GM12891 (cell line): Measurements from ENCODE around the gene DHX34.
A peak's percentile ranks its signal among the peaks of the same experiment; 100 is the strongest.
"Not testable (repeated sequence)": the region's sequence is repeated elsewhere in the genome, so short reads cannot be mapped to it uniquely, and the experiment has no call there.

ENCODE experiments used
- DNase-seq: peaks from one replicate; pipeline ENCODE4 v3.0.0; 2011; ENCODE audit warnings: low spot score; ENCODE audit not compliant: insufficient read length
- FAIRE-seq: peaks from 2 replicates; lab custom pipeline; 2011; peaks lifted over from hg19 to GRCh38; lab: Jason Lieb, UNC
- PAX5 ChIP-seq: IDR thresholded peaks from 2 replicates; pipeline ENCODE4 v1.6.1; 2011; ENCODE audit warnings: low read length, moderate library complexity, mild to moderate bottlenecking; ENCODE audit not compliant: insufficient read depth, severe bottlenecking
- POLR2A ChIP-seq: IDR thresholded peaks from 2 replicates; pipeline ENCODE4 v1.6.1; 2011; ENCODE audit warnings: low read depth, low read length, control low read depth
- POLR2AphosphoS5 ChIP-seq: IDR thresholded peaks from 2 replicates; pipeline ENCODE4 v1.6.1; 2011; ENCODE audit warnings: low read depth, low read length, control low read depth
- POU2F2 ChIP-seq: IDR thresholded peaks from 2 replicates; pipeline ENCODE4 v1.6.1; 2011; ENCODE audit warnings: low read depth, mild to moderate bottlenecking, control low read depth, low read length, moderate library complexity
- SPI1 ChIP-seq: IDR thresholded peaks from 2 replicates; pipeline ENCODE4 v1.6.1; 2011; ENCODE audit warnings: low read depth, low read length, control low read depth
- TAF1 ChIP-seq: IDR thresholded peaks from 2 replicates; pipeline ENCODE4 v1.6.1; 2011; ENCODE audit warnings: low read depth, low read length, control low read depth

DHX34 gene

GRCh38 chr19:47323409-47323808, 25.7 kb upstream of the DHX34 start:
- FAIRE-seq (no peak), DNase-seq (no peak)
- no peak for TF ChIP-seq POLR2AphosphoS5
- TF ChIP-seq POU2F2: no peak
- no peak for TF ChIP-seq PAX5
- TF ChIP-seq SPI1: no peak
- TF ChIP-seq POLR2A: no peak
- TF ChIP-seq TAF1: no peak

- no peak for TF ChIP-seq POU2F2
- no peak for TF ChIP-seq POLR2A
- TF ChIP-seq POLR2AphosphoS5: no peak
- TF ChIP-seq PAX5: no peak
- no peak for TF ChIP-seq SPI1
- TF ChIP-seq TAF1: no peak
- no peak for DNase-seq
- FAIRE-seq: no peak
These were observed 25.2 kb upstream of the DHX34 start for GRCh38 chr19:47323872-47324271.

- FAIRE-seq (no peak), DNase-seq (no peak)
- TF ChIP-seq POLR2A: no peak
- no peak for TF ChIP-seq TAF1
- no peak for TF ChIP-seq PAX5
- TF ChIP-seq POU2F2: no peak
- TF ChIP-seq SPI1: no peak
- TF ChIP-seq POLR2AphosphoS5: no peak
These were observed 24.6 kb upstream of the DHX34 start for GRCh38 chr19:47324502-47324901.

- DNase-seq (no peak), FAIRE-seq (no peak)
- TF ChIP-seq TAF1: no peak
- 0 out of 2 replicates have a peak, but pooled peaks have one; percentile 18 for TF ChIP-seq SPI1
These were observed 18.6 kb upstream of the DHX34 start for GRCh38 chr19:47330466-47330869.

- TF ChIP-seq TAF1: no peak
- TF ChIP-seq POLR2AphosphoS5: no peak
- TF ChIP-seq POLR2A: no peak
- TF ChIP-seq SPI1: no peak
- no peak for TF ChIP-seq POU2F2
- no peak for TF ChIP-seq PAX5
These were observed 17.6 kb upstream of the DHX34 start for GRCh38 chr19:47331490-47331889.

GRCh38 chr19:47331931-47332547, 17.1 kb upstream of the DHX34 start, which contains the start of gene C5AR2:
TSS of gene C5AR2 (plus strand) at chr19:47332175. CDS start at chr19:47340800, 8,625 bp downstream.
- DNase-seq (no peak), FAIRE-seq (no peak)
- TF ChIP-seq POLR2A: no peak

More at GRCh38 chr19:47331490-47331889, 17.6 kb upstream of the DHX34 start:
- DNase-seq: no peak
- FAIRE-seq: no peak

- not testable (repeated sequence) for FAIRE-seq, DNase-seq
- TF ChIP-seq SPI1: 0 out of 2 replicates have a peak, but pooled peaks have one; percentile 9
These were observed 12.1 kb upstream of the DHX34 start for GRCh38 chr19:47336765-47337718.

GRCh38 chr19:47339196-47339880, 9.8 kb upstream of the DHX34 start:
- DNase-seq: no peak
- TF ChIP-seq SPI1 (no peak), POLR2A (no peak), TAF1 (no peak), POLR2AphosphoS5 (no peak), POU2F2 (no peak), PAX5 (no peak)
- FAIRE-seq: no peak

GRCh38 chr19:47340477-47341208, 8.5 kb upstream of the DHX34 start:
- DNase-seq (no peak), FAIRE-seq (no peak)
- TF ChIP-seq POLR2AphosphoS5: no peak
- no peak for TF ChIP-seq TAF1
- TF ChIP-seq PAX5: no peak
- TF ChIP-seq POLR2A: no peak
- no peak for TF ChIP-seq POU2F2
- no peak for TF ChIP-seq SPI1
